Gastrocnemius medialis (tissue), 4 donors: ENCODE measurements around the gene MASP1.

Source experiments
- CTCF ChIP-seq, 5 experiments: fragments of 450-650 bp in 3 of 5; fragments of 200-600 bp in 2 of 5; sonication (generic) in 2 of 5; IDR thresholded peaks in 4 of 5; conservative IDR thresholded peaks in 1 of 5; 1 replicate in 4 of 5; 2 replicates in 1 of 5; pipeline ENCODE4 v1.5.1; 2016 to 2019; ENCODE audit warnings: antibody characterized with exemption in 5 of 5, mild to moderate bottlenecking in 3 of 5, moderate library complexity in 3 of 5
- POLR2A ChIP-seq, 2 donors: fragments of 450-650 bp; IDR thresholded peaks; one replicate each; pipeline ENCODE4 v1.6.1; 2017; ENCODE audit warnings: antibody characterized with exemption in 2 of 2, mild to moderate bottlenecking in 2 of 2, moderate library complexity in 2 of 2

- no peak for TF ChIP-seq CTCF (IDR thresholded peaks at IDR 0.05 in 4 of 5, conservative IDR thresholded peaks at IDR 0.05 in 1 of 5)
- no peak for TF ChIP-seq POLR2A (IDR thresholded peaks at IDR 0.05)
Observed at GRCh38 chr3:187188931-187189330, 102.6 kb downstream of the MASP1 start.
